DMS114 treated with DMSO at 0.1 percent for 48 hours (cell line): ENCODE data around the gene TWF1.
A peak's percentile ranks its signal among the peaks of the same experiment; 100 is the strongest.
"Not testable (repeated sequence)": the region's sequence is repeated elsewhere in the genome, so short reads cannot be mapped to it uniquely, and the experiment has no call there.

Experiments used
- DNase-seq: peaks from one replicate; lab custom pipeline; 2025; ENCODE audit not compliant: unreplicated experiment; lab: John Stamatoyannopoulos, UW

Gene TWF1

GRCh38 chr12:43805860-43806736, at the start of gene TWF1:
Gene TWF1 (minus strand): TSS chr12:43806317. CDS start chr12:43806245, 72 bp downstream.
- peak; percentile 78 for DNase-seq

GRCh38 chr12:43852744-43853143, 46.6 kb upstream of the TWF1 start:
- no peak for DNase-seq

GRCh38 chr12:43848786-43849185, 42.7 kb upstream of the TWF1 start:
- DNase-seq, result no peak

- no peak for DNase-seq
These were observed 42.0 kb upstream of the TWF1 start for GRCh38 chr12:43848226-43848507.

GRCh38 chr12:43847425-43848225, 41.5 kb upstream of the TWF1 start:
- DNase-seq, result not testable (repeated sequence)

- DNase-seq, result no peak
These were observed 36.1 kb upstream of the TWF1 start for GRCh38 chr12:43842259-43842658.

- DNase-seq, result no peak
These were observed 35.1 kb upstream of the TWF1 start for GRCh38 chr12:43841253-43841652.

- DNase-seq, result no peak
These were observed 34.2 kb upstream of the TWF1 start for GRCh38 chr12:43840338-43840737.

GRCh38 chr12:43836475-43836989, 30.4 kb upstream of the TWF1 start:
- peak; percentile 41 for DNase-seq

- DNase-seq, result peak; percentile 27
These were observed 29.7 kb upstream of the TWF1 start, which contains the start of gene TMEM117 for GRCh38 chr12:43835656-43836474. Gene TMEM117 (plus strand): TSS chr12:43836081.

- no peak for DNase-seq
These were observed 29.1 kb upstream of the TWF1 start for GRCh38 chr12:43835264-43835655.

- DNase-seq, result no peak
These were observed 26.5 kb upstream of the TWF1 start for GRCh38 chr12:43832463-43833168.

GRCh38 chr12:43827093-43827492, 21.0 kb upstream of the TWF1 start:
- DNase-seq, result no peak

GRCh38 chr12:43826681-43827080, 20.6 kb upstream of the TWF1 start:
- no peak for DNase-seq

- no peak for DNase-seq
These were observed 18.2 kb upstream of the TWF1 start for GRCh38 chr12:43824207-43824775.

GRCh38 chr12:43816168-43816567, 10.1 kb upstream of the TWF1 start:
- no peak for DNase-seq

GRCh38 chr12:43815416-43815815, 9.3 kb upstream of the TWF1 start:
- DNase-seq, result no peak

- no peak for DNase-seq
These were observed 6.8 kb upstream of the TWF1 start for GRCh38 chr12:43812926-43813325.

- DNase-seq, result no peak
These were observed 5.9 kb upstream of the TWF1 start for GRCh38 chr12:43812057-43812456.

GRCh38 chr12:43807386-43807785, 1.3 kb upstream of the TWF1 start:
- DNase-seq, result no peak
